Iris pigment epithelial cell (primary cell): Measurements from ENCODE around the gene IFITM5.
"Not testable (repeated sequence)": the region's sequence is repeated elsewhere in the genome, so short reads cannot be mapped to it uniquely, and the experiment has no call there.

Source experiments
- DNase-seq: peaks from one replicate; pipeline ENCODE4 v3.0.0-alpha.2; 2011; ENCODE audit warnings: low read depth

The IFITM5 gene

DNA sequence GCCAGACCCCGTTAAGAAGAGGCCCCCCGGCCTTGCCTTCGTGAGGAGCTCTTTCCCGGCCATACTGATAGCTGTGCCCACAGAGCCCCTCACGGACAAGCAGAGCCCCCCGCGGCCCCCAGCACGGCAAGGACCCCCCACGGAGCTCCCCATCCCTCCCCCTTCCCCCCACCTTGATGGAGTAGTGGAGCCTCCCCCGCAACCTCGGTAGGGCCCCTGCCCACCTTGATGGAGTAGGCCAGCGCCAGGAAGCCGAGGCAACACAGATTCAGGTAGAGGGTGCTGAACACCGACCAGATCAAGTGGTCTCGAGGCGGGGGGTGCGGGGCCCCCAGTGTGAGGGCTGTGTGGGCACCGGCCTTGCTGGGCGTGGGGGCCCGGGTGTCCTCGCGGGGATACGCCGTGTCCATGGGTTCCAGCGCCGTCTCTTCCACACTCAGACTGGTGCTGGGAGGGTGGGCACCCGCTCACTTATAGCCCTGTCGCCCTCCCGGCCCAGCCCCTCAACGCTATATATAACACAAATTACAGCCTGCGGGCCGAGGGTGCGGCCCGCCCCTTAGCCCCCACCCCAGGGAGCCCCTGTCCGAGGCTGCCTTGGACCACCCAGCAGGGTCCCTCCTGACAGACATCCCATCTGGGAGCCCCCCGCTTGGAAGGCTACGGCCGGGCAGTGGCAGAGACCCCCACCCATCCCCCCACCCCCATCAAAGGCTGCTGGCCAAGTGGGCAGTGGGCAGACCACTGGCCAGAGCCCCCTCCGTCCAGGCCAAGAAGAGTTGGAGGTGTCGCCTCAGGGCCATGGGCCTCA lies at the start of gene IFITM5:
Gene IFITM5 (minus strand): TSS at position 446 of the 811 bp plus-strand sequence. CDS start 36 bp downstream, at position 410.
- DNase-seq = no peak

DNA sequence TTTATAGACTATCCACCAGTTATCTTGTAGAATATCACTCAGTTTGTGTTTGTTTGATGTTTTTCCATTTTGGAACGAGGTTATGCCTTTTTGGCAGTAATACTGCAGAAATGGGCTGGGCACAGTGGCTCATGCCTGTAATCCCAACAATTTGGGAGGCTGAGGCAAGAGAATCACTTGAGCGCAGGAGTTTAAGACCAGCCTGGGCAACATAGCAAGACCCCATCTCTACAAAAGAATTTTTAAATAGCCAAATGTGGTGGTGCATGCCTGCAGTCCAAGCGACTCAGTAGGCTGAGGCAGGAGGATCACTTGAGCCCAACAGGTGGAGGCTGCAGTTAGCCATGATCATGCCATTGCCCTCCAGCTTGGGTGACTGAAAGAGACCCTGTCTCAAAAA lies 47.2 kb upstream of the IFITM5 start:
- no peak for DNase-seq

DNA sequence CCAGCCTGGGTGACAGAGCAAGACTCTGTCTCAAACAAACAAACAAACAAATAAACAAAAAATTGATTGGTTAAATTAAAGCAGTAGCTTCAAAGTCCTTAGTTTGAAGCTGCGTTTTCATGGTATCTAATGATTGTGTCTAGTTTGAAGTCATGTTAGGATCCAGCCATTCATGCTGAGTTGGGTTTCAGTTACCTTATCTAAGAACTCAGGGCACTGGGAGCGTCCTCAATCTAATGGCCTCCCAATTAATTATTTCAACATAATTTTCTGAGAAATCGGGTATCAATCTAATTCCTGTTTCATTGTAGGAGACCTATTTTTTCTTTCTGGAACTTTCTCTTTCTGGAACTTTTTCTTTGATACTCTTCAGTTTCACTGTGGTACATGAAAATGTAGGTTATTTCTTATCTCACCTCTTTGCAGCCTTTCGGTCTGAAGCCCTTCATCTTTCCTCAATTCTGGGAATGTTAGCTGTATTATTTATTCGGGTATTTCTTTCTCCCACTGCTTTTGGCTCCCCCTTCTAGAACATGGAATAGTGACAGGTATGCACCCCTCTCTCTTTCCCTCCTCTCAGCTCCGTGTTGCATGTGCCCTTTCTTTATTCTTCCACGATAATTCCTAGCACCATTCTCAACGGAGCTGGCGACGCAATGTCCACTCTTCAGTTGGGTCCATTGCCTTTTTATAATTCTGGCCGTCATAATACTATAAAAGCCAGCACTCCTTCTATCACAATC lies 45.7 kb upstream of the IFITM5 start:
- DNase-seq = no peak

GRCh38 chr11:342328-342727 lies 43.0 kb upstream of the IFITM5 start:
- DNase-seq = no peak

DNA sequence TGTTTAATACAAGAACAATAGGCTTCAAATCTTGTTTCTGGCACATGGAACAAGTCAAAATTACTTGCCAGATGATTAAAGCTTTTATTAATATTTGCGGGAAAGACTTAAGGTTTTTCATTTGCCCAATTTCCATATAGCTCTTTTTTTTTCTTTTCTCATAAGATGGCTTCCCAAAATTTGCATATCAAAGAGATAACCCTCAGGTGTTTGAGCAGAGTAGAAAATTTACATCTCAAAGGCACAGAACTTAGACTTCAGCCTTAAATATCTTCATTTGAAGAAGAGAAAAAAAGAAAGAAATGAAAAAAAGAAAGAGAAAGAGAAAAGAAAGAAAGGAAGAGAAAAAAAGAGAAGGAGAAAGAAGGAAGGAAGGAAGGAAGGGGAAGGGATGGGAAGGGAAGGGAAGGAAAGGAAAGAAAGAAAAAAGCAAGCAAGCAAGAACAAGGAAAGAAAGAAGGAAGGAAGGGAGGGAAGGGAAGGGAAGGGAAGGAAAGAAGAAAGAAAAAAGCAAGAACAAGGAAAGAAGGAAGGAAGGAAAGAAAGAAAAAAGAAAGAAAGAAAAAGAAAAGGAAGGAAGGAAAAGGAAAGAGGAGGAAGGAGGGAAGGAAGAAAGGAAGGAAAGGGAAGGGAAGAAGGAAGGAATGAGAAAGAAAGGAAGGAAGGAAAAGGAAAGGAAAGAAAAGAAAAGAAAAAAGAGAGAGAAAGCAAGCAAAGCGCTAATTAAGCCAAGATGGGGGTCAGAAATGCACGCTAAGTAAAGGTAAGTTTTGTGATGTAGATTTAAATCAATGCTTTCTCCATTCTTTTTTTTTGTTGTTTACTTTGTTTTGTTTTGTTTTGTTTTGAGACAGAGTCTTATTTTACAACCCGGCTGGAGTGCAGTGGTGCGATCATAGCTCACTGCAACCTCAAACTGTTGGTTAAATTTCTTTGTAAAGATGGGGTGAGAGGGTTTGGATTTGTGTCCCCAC lies 41.5 kb upstream of the IFITM5 start:
- DNase-seq = no peak

DNA sequence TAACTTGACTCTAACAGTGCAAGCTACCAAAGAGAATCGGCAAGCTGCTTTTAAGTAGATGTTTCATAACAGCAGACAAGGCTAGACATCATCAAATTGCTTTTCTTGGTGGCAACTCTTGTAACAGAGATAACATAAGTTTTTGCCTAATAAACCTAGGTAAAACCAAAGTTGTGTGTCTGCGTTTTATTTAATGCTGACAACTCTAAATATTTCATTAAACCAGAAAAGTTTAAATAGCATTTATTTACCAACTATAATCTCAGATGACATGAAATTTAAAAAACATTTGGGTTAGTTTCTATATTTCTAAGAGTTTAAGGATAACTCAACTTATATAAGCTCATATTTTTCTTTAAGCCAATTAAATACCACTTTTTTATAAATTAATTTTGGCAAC lies 40.6 kb upstream of the IFITM5 start:
- no peak for DNase-seq

DNA sequence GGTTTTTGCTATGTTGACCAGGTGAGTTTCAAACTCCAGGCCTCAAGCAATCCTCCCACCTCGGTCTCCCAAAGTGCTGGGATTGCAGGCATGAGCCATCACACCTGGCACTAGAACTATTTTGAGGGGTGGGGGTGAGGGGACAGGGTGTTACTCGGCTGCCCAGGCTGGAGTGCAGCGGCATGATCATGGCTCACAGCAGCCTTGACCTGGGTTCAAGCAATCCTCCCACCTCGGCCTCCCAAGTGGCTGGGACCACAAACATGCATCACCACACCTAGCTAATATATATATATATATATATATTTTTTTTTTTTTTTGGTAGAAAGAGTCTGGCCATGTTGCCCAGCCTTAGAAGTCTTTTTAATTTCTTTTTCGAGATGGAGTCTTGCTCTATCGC lies 38.4 kb upstream of the IFITM5 start:
- DNase-seq = no peak

- no peak for DNase-seq
Measured at GRCh38 chr11:336659-337198, 37.4 kb upstream of the IFITM5 start.

DNA sequence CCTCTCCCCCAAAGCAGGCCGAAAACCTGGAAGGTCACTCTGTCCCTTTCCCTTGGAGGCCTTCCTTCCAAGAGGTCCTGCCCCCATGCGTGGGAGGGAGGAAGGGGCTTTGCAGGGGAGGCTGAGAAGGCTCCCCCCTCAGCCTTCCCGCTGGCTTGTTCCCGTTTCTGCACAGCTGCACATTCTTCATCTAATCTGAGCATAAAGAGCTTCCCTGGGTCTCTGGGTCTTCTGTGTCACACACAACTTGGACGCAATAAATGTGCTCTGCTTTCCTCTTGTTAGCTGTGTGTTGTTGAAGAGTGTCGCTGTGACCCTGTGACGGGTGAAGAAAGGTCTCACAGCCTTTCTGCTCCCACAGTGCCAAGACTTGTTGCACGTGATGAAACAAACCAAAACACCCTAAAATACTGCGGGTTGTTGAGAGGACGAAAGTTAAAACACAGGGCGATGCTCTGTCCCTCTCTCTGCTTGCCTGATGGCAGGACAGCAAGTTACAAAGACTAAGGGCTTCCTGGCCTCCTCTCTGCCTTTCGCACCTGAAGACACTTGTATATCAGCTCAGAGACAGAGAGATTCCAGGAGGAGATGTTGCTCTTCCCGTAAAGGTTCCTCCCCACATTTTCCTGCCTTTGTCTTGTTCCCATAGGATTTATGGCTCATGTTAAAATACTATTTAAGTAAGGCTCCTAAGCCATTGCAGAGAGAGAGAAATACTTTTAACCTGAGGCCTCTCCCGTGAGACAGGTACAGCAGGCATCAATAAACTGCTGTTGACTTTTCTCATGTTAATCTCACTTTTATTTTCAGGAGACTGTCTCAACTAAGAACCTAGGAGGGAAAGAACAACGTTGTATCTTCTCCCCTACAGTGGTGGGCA lies 36.7 kb upstream of the IFITM5 start:
- DNase-seq = no peak

- no peak for DNase-seq
Measured at GRCh38 chr11:334264-334994, 35.1 kb upstream of the IFITM5 start.

DNA sequence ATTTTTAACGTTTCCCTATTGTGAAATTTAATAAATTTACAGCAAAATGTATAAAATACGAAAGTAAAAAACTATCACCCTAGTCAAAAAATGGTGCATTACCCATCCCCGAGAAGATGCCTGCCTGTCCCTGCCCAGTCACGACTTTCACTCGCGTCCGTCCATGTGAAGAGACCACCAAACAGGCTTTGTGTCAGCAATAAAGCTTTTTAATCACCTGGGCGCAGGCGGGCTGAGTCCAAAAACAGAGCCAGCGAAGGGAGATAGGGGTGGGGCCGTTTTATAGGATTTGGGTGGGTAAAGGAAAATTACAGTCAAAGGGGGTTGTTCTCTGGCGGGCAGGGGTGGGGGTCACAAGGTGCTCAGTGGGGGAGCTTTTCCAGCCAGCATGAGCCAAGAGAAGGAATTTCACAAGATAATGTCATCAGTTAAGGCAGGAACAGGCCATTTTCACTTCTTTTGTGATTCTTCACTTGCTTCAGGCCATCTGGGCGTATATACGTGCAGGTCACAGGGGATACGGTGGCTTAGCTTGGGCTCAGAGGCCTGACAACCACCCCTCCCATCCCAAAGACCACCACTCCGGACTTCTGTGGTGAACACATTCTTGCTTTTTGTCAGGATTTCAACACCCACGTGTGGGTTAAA lies 34.4 kb upstream of the IFITM5 start:
- DNase-seq = not testable (repeated sequence)

DNA sequence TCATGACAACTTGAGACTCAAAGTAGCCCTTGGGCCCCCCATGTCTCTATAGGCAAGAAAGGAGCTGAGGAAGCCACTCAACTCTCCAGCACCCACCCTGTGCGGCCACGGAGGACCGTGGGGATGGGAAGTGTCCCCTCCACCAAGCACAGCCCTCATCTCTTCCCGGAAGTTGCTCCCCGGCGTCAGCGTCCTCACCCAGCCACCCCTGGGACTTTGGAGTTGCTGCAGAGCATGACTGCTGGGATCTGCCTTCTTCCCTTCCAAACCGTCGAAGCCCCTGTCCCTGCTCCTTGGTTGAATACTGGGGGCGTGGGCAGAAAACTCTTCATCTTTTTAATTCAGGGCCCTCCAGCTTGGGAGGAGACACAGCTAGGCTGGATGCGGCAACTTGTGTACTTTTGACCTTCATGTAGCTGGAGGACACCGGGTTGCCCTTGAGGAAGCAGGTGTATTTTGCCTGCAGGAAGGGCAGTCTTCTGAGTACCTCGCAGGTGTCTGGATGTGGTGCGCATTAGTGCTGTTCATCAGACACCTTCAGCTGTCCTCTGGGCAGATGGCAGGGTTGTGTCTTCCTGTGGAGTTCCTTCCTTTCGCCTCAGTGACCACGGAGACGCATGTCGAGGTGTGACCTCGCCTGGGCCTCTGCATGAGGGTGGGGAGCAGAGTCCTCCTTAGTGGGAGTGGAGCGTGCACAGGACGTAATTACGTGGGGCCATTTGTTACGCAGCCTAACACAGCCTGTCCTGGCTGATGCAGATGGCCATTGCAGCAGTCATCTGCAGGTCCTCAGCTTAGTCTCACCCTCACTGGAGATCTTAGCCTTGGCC lies 33.5 kb upstream of the IFITM5 start:
- no peak for DNase-seq

- no peak for DNase-seq
Measured at GRCh38 chr11:331358-332060, 32.2 kb upstream of the IFITM5 start.

DNA sequence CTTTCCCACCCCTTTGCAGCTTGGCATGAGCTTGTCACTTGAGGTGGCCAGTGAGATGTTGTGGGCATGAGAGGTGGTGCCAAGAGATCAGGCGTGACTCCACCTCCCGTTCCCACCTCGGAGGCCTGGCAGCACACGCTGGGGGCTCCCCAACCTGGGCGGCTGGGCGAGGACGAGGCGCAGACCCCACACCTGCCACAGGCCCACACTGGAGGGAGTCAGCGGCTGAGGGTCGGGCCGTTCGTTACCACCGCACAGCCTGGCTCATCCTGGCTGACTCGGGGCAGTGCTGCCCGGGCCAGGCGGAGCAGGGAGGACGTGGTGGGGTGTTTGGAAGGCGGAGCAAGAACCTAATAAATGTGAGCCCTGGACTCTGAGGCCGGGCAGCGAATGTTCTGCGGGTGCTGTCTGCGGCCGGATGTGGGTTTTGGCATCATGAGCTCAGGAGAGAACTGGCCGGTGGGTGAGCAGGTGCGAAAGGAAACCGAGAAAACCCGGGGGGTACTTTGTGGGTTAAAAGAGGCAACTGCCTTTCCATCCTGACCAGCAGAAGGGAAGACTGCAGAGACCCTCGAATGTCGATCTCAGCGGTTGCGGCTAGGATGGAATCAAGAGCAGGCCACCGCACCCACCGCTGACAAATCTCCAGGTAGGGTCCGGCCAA lies 31.5 kb upstream of the IFITM5 start:
- DNase-seq = no peak

- DNase-seq = no peak
Measured at GRCh38 chr11:330307-330693, 31.0 kb upstream of the IFITM5 start.

DNA sequence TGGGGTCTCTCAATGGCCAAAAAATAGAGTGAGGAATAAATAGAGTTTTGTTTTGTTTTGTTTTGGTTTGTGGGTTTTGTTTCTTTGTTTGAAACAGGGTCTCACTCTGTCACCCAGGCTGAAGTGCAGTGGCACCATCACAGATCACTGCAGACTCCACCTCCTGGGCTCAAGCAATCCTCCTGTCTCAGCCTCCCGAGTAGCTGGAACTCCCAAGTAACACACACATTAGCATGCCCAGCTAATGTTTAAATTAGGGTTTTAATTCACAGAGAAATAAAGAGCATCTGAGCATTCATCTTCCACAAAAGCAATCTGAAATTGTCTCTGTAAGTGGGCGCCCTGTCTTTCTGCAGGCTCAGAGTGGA lies 30.5 kb upstream of the IFITM5 start:
- DNase-seq = no peak

DNA sequence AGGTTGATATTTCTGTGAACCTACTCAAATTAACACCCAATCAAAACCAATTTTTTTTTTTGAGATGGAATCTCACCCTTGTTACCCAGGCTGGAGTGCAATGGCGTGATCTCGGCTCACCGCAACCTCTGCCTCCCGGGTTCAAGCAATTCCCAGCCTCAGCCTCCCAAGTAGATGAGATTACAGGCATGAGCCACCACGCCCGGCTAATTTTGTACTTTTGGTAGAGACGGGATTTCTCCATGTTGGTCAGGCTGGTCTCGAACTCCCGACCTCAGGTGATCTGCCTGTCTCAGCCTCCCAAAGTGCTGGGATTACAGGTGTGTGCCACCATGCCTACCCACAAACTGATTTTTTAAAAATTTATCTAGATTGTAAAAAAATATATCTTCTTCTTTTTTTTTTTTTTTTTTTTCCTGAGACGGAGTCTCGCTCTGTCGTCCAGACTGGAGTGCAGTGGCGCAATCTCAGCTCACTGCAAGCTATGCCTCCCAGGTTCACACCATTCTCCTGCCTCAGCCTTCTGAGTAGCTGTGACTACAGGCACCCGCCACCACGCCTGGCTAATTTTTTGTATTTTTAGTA lies 29.3 kb upstream of the IFITM5 start:
- DNase-seq = not testable (repeated sequence)
